Measurements from ENCODE around the gene CRMP1.

DNA sequence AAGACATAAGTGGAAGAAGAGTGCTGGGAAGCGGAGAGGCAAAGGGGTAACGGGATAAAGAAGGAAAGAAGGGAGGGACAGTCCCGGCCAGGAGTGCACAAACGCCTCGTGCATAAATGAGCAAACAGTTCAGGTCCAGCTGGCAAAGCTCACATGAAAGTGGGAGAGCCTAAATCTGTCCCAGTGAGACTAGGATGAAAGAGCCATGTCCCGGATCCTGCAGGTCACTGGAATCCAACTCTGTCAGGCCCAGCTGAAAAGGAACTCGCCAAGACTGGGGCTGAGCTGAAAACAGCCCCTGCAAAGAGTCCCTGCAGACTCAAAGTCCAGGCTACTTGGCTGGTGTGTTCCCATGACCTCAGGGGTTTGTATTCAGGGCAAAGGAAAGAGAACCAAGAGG lies 38.0 kb upstream of the CRMP1 start:
- no peak for TF ChIP-seq EZH2phosphoT487 (IDR thresholded peaks at IDR 0.05; ENCODE audit: insufficient read depth, low read depth)
- TF ChIP-seq EZH2 (IDR thresholded peaks at IDR 0.05; ENCODE audit: insufficient read depth, poor library complexity, severe bottlenecking), result no peak
